Sigmoid colon (tissue), 7 donors: ENCODE measurements around the gene SIRPB2. TPM values are rescaled to one million over a fixed set of nuclear protein-coding genes. Genes with fewer than 3 reads are reported as not detected.

Source experiments
- DNase-seq: peaks from one replicate; pipeline ENCODE4 v3.0.0-alpha.2; 2019
- H3K27ac ChIP-seq, 4 donors: fragments of 200-600 bp; sonication (generic); one replicate each; pipeline ENCODE4 v1.5.1; 2016 to 2019; ENCODE audit warnings: mild to moderate bottlenecking in 1 of 4
- H3K27me3 ChIP-seq, 3 donors: fragments of 200-600 bp; sonication (generic); one replicate each; pipeline ENCODE4 v1.5.1; 2019; ENCODE audit warnings: mild to moderate bottlenecking in 1 of 3
- H3K36me3 ChIP-seq, 4 donors: fragments of 200-600 bp; sonication (generic); one replicate each; pipeline ENCODE4 v1.5.1; 2016 to 2019
- H3K4me1 ChIP-seq, 4 donors: fragments of 200-600 bp; sonication (generic); one replicate each; pipeline ENCODE4 v1.5.1; 2017 to 2019
- H3K4me3 ChIP-seq, 4 donors: fragments of 200-600 bp; sonication (generic); one replicate each; pipeline ENCODE4 v1.5.1; 2017 to 2019; ENCODE audit warnings: mild to moderate bottlenecking in 2 of 4, moderate library complexity in 1 of 4
- H3K9me3 ChIP-seq, 4 donors: fragments of 200-600 bp in 3 of 4; sonication (generic) in 3 of 4; one replicate each; pipeline versions ENCODE4 v1.5.1 to v1.6.1; 2013 to 2019
- CTCF ChIP-seq, 4 experiments: fragments of 450-650 bp in 3 of 4; fragments of 200-600 bp in 1 of 4; IDR thresholded peaks; one replicate each; pipeline ENCODE4 v1.5.1; 2016 to 2019; ENCODE audit warnings: antibody characterized with exemption in 4 of 4, mild to moderate bottlenecking in 3 of 4, moderate library complexity in 2 of 4
- EP300 ChIP-seq, 4 donors: sonication (generic); formaldehyde crosslinking; IDR thresholded peaks; one replicate each; pipeline ENCODE4 v1.6.1; 2017; ENCODE audit warnings: antibody characterized with exemption in 4 of 4
- POLR2A ChIP-seq, 2 donors: fragments of 450-650 bp; IDR thresholded peaks; one replicate each; pipeline ENCODE4 v1.6.1; 2016; ENCODE audit warnings: antibody characterized with exemption in 2 of 2, mild to moderate bottlenecking in 2 of 2, moderate library complexity in 2 of 2
- POLR2AphosphoS5 ChIP-seq, 4 donors: sonication (generic); formaldehyde crosslinking; IDR thresholded peaks; one replicate each; pipeline ENCODE4 v1.6.1; 2017; ENCODE audit warnings: antibody characterized with exemption in 4 of 4
- WGBS, 2 donors: extraction: QIAGEN DNeasy Blood & Tissue Kit; methylation state at CpG; one replicate each; pipeline ENCODE4 v1.1.7; 2013; 5-methylcytosine and 5-hydroxymethylcytosine counted together
- intact Hi-C: fragments of 100-400 bp; cut with DNase I; formaldehyde crosslinking; loops from one replicate; pipeline ENCODE4 v1.15.1; 2023
- polyA plus RNA-seq, 3 donors: library from polyadenylated mRNA; stranded (reverse); fragments of 200-250 nt; gene quantifications; one replicate each; pipeline ENCODE4 v1.2.3, GENCODE V29; 2013
- total RNA-seq, 4 donors: library from RNA; depleted of rRNA; stranded (reverse); fragments of >200 nt; gene quantifications; one replicate each; pipeline ENCODE4 v1.1.0, GENCODE V29; 2016
- donor health status: healthy with polysubstance abuse.
- donor health status: Bipolar disorder and iron deficiency.
- donor health status: healthy.

The SIRPB2 gene
- total and polyA plus RNA-seq, 7 donors = 1.2 to 10.2 (median 6.6) TPM

- no peak overlapping the region for H3K4me3 ChIP-seq
- H3K4me1 ChIP-seq = no peaks in the 10 kb centered on the region
- no peaks in the 10 kb centered on the region for H3K9me3 ChIP-seq
- no peak for DNase-seq
- no peaks in the 10 kb centered on the region for H3K27me3 ChIP-seq
- no peaks in the 10 kb centered on the region for H3K36me3 ChIP-seq
- no peak overlapping the region for H3K27ac ChIP-seq
- intact Hi-C loops = no loop called here
- no peak for TF ChIP-seq CTCF (IDR thresholded peaks at IDR 0.05)
- no peak for TF ChIP-seq POLR2AphosphoS5 (IDR thresholded peaks at IDR 0.05)
- TF ChIP-seq POLR2A (IDR thresholded peaks at IDR 0.05) = no peak
- TF ChIP-seq EP300 (IDR thresholded peaks at IDR 0.05) = no peak
These were observed 35.7 kb upstream of the SIRPB2 start for GRCh38 chr20:1526896-1527295.

- WGBS, 2 donors = 83 to 89% methylated on average over 1 of the region's 1 CpG
- intact Hi-C loops = no loop called here
- Histone ChIP-seq H3K27ac (no peak overlapping the region), H3K4me1 (no peaks in the 10 kb centered on the region), H3K36me3 (no peaks in the 10 kb centered on the region), H3K4me3 (no peak overlapping the region), H3K9me3 (no peaks in the 10 kb centered on the region), H3K27me3 (no peaks in the 10 kb centered on the region)
- TF ChIP-seq POLR2AphosphoS5 (IDR thresholded peaks at IDR 0.05) (no peak), CTCF (IDR thresholded peaks at IDR 0.05) (no peak), EP300 (IDR thresholded peaks at IDR 0.05) (no peak), POLR2A (IDR thresholded peaks at IDR 0.05) (no peak)
- DNase-seq = no peak
These were observed 35.1 kb upstream of the SIRPB2 start for GRCh38 chr20:1526310-1526709.

- no peak overlapping the region for H3K4me3 ChIP-seq
- DNase-seq = no peak
- H3K9me3 ChIP-seq = no peaks in the 10 kb centered on the region
- H3K36me3 ChIP-seq = no peaks in the 10 kb centered on the region
- no peaks in the 10 kb centered on the region for H3K27me3 ChIP-seq
- intact Hi-C loops = no loop called here
- TF ChIP-seq EP300 (IDR thresholded peaks at IDR 0.05) (no peak), POLR2AphosphoS5 (IDR thresholded peaks at IDR 0.05) (no peak), CTCF (IDR thresholded peaks at IDR 0.05) (no peak), POLR2A (IDR thresholded peaks at IDR 0.05) (no peak)
- H3K4me1 ChIP-seq = no peaks in the 10 kb centered on the region
- no peak overlapping the region for H3K27ac ChIP-seq
- WGBS, 2 donors = 17 to 23% methylated on average over 4 of the region's 4 CpGs
These were observed 32.8 kb upstream of the SIRPB2 start for GRCh38 chr20:1524004-1524403.

GRCh38 chr20:1517010-1517409 lies 25.8 kb upstream of the SIRPB2 start:
- Histone ChIP-seq H3K4me1 (no peaks in the 10 kb centered on the region), H3K4me3 (no peak overlapping the region), H3K9me3 (no peaks in the 10 kb centered on the region), H3K27ac (no peak overlapping the region), H3K36me3 (no peaks in the 10 kb centered on the region), H3K27me3 (peaks cover 0 to 12% (median 0%) of the 10 kb centered on the region in 3 donors)
- DNase-seq = no peak
- 79 to 84% methylated on average over 5 of the region's 5 CpGs for WGBS, 2 donors
- intact Hi-C loops = no loop called here
- TF ChIP-seq POLR2AphosphoS5 (IDR thresholded peaks at IDR 0.05) = no peak
- TF ChIP-seq POLR2A (IDR thresholded peaks at IDR 0.05) = no peak
- no peak for TF ChIP-seq CTCF (IDR thresholded peaks at IDR 0.05)
- TF ChIP-seq EP300 (IDR thresholded peaks at IDR 0.05) = no peak

- WGBS, 2 donors = 81 to 91% methylated on average over 1 of the region's 1 CpG
- H3K9me3 ChIP-seq = no peaks in the 10 kb centered on the region
- H3K36me3 ChIP-seq = no peaks in the 10 kb centered on the region
- H3K4me1 ChIP-seq = no peaks in the 10 kb centered on the region
- intact Hi-C loops = no loop called here
- TF ChIP-seq EP300 (IDR thresholded peaks at IDR 0.05) (no peak), CTCF (IDR thresholded peaks at IDR 0.05) (no peak), POLR2A (IDR thresholded peaks at IDR 0.05) (no peak), POLR2AphosphoS5 (IDR thresholded peaks at IDR 0.05) (no peak)
- no peak overlapping the region for H3K4me3 ChIP-seq
- no peak for DNase-seq
- peaks cover 0 to 12% (median 0%) of the 10 kb centered on the region in 3 donors for H3K27me3 ChIP-seq
- no peak overlapping the region for H3K27ac ChIP-seq
These were observed 22.6 kb upstream of the SIRPB2 start for GRCh38 chr20:1513801-1514200.
